ENCODE results near the gene SLITRK4.

The SLITRK4 gene

GRCh38 chrX:143648705-143649104 lies 12.8 kb upstream of the SLITRK4 start:
- no peak for DNase-seq (ENCODE audit: low spot score)
- TF ChIP-seq CTCF (IDR thresholded peaks at IDR 0.05; ENCODE audit: extremely low read depth, missing control alignments) = no peak

- DNase-seq (ENCODE audit: low spot score) = no peak
- no peak for TF ChIP-seq CTCF (IDR thresholded peaks at IDR 0.05; ENCODE audit: extremely low read depth, missing control alignments)
Observed at GRCh38 chrX:143642426-143642825, 6.5 kb upstream of the SLITRK4 start.

DNA sequence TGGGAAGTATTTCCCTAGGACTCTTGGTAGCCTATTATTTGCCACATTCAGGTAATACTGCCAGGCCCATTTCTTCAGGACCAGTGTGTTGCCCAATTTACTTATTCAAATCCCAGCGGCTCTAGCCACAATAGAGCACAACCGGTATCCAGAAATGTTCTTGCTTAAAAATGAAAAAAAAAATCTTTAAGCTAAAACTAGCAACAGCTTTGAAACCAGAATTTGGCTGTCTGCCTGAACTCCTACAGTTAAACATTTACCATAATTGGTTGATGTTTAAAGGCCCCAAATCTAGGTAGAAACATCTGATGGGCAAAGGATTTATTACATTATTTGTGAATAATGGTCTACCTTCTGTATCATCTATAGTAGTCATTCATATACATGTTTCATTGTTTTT lies 930 bp upstream of the SLITRK4 start:
- TF ChIP-seq CTCF (IDR thresholded peaks at IDR 0.05; ENCODE audit: extremely low read depth, missing control alignments) = no peak
- no peak for DNase-seq (ENCODE audit: low spot score)

GRCh38 chrX:143634663-143635455 lies 1.0 kb downstream of the SLITRK4 start:
- no peak for DNase-seq (ENCODE audit: low spot score)
- no peak for TF ChIP-seq CTCF (IDR thresholded peaks at IDR 0.05; ENCODE audit: extremely low read depth, missing control alignments)

- DNase-seq (ENCODE audit: low spot score) = no peak
- no peak for TF ChIP-seq CTCF (IDR thresholded peaks at IDR 0.05; ENCODE audit: extremely low read depth, missing control alignments)
Observed at GRCh38 chrX:143634309-143634662, 1.6 kb downstream of the SLITRK4 start.

- TF ChIP-seq CTCF (IDR thresholded peaks at IDR 0.05; ENCODE audit: extremely low read depth, missing control alignments) = no peak
- DNase-seq (ENCODE audit: low spot score) = no peak
Observed at GRCh38 chrX:143633461-143634308, 2.2 kb downstream of the SLITRK4 start.
